ENCODE measurements around the gene SLC32A1. TPM values are rescaled to one million over a fixed set of nuclear protein-coding genes. Genes with fewer than 3 reads are reported as not detected.

Gene SLC32A1
- total and polyA plus RNA-seq, 2 of the 4 experiments (the other 2 are of a cell fraction) = not detected

DNA sequence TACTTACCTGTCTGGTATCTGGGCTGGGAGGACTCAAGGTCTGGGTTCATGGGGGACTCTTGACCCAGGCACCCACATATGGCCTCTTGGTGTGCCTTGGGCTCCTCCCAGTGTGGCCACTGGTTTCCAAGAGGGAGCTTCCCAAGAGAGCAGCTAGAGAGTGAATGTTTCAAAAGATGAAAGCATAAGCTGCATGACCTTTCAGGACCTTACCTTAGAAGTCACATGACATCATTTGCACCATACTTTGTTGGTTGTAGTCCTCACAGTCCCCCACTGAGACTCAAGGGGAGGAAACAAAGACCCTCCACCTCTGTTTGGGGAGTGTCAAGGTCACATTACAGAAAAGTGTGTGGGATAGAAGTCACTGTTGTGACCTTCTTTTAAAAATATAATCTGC, 37.9 kb downstream of the SLC32A1 start:
- no peak for TF ChIP-seq CEBPB (IDR thresholded peaks at IDR 0.05; ENCODE audit: low read depth, low read length)
- TF ChIP-seq NFE2L2 (IDR thresholded peaks at IDR 0.05; ENCODE audit: low read depth, low read length) = no peak
- no peak for TF ChIP-seq CHD1 (IDR thresholded peaks at IDR 0.05; ENCODE audit: low read depth, low read length)
- TF ChIP-seq MAFK (IDR thresholded peaks at IDR 0.05; ENCODE audit: low read depth, low read length) = no peak
- no peak for TF ChIP-seq SMC3 (IDR thresholded peaks at IDR 0.05; ENCODE audit: low read depth, low read length)
- TF ChIP-seq RCOR1 (IDR thresholded peaks at IDR 0.05; ENCODE audit: insufficient replicate concordance, low read length) = no peak
- TF ChIP-seq BHLHE40 (IDR thresholded peaks at IDR 0.05; ENCODE audit: low read depth, low read length) = no peak
- no peak overlapping the region for H4K5ac ChIP-seq (ENCODE audit: low read depth, low read length)
- no peak overlapping the region for H3K4me3 ChIP-seq (ENCODE audit: insufficient read depth, low read depth, low read length)
- no peak for ATAC-seq (ENCODE audit: low read depth)
- no TSS peak for BruUV-seq (replicated peaks)
- H2BK20ac ChIP-seq (ENCODE audit: low read depth, low read length) = no peak overlapping the region
- DNase-seq = no peak
- peaks cover 15% of the 10 kb centered on the region for H3K36me3 ChIP-seq (ENCODE audit: control insufficient read depth, insufficient read depth, low read length)
- H3K9ac ChIP-seq (ENCODE audit: low read depth, low read length) = no peak overlapping the region
- H2AK5ac ChIP-seq (ENCODE audit: low read depth, low read length) = no peak overlapping the region
- H2AFZ ChIP-seq (replicated peaks; ENCODE audit: low read length, poor library complexity) = no peak overlapping the region
- ChIA-PET CTCF (no interaction called here), POLR2A (ENCODE audit: unreplicated experiment) (no interaction called here)
- no peaks in the 10 kb centered on the region for H4K20me1 ChIP-seq (ENCODE audit: insufficient read depth, low read length)
- intact Hi-C loops (cut with micrococcal nuclease) (no loop called here), in situ Hi-C loops (cut with MboI; ENCODE audit: low sequenced_read_pairs) (loop anchor here (25.0 kb wide), 1 partner anchor 275 kb away; no protein-coding TSS in a partner anchor), dilution Hi-C loops (cut with HindIII; ENCODE audit: low sequenced_read_pairs, unreplicated experiment) (no loop called here)
- H3K4ac ChIP-seq (ENCODE audit: low read depth, low read length) = no peak overlapping the region
- H3K14ac ChIP-seq (replicated peaks; ENCODE audit: low read depth, low read length) = no peak overlapping the region
- no peak overlapping the region for H3K27ac ChIP-seq (ENCODE audit: insufficient read depth, low read length)
- H2BK5ac ChIP-seq (ENCODE audit: low read depth, low read length, poor library complexity, severe bottlenecking) = no peak overlapping the region
- H2AK9ac ChIP-seq (replicated peaks; ENCODE audit: low read depth, low read length, poor library complexity) = no peak overlapping the region
- no peak overlapping the region for H4K8ac ChIP-seq (ENCODE audit: low read depth in 2 of 2, low read length in 2 of 2)
- no peak overlapping the region for H3K23ac ChIP-seq (ENCODE audit: low read depth, low read length)
- H3K56ac ChIP-seq (ENCODE audit: extremely low read depth, insufficient read depth, low read length) = no peak overlapping the region
- no peak overlapping the region for H3K18ac ChIP-seq (ENCODE audit: low read depth, low read length)
- peaks cover 10% of the 10 kb centered on the region for H3K9me1 ChIP-seq (ENCODE audit: insufficient read depth, low read length)
- no peak overlapping the region for H2BK15ac ChIP-seq (ENCODE audit: low read depth, low read length)
- H4K91ac ChIP-seq (ENCODE audit: insufficient read depth, low read depth, low read length) = no peak overlapping the region
- H3K4me1 ChIP-seq (ENCODE audit: control insufficient read depth, insufficient read depth, low read length) = peaks cover 6% of the 10 kb centered on the region
- H3K79me1 ChIP-seq (ENCODE audit: low read depth in 1 of 2, low read length in 2 of 2) = peaks cover 0 to 4% of the 10 kb centered on the region in 2 experiments; a peak in 1 of 4 replicates
- no peaks in the 10 kb centered on the region for H3K27me3 ChIP-seq (ENCODE audit: control insufficient read depth, insufficient read depth, low read length)
- H2BK120ac ChIP-seq (ENCODE audit: low read depth, low read length) = no peak overlapping the region
- no peaks in the 10 kb centered on the region for H3K9me3 ChIP-seq (ENCODE audit: control insufficient read depth, insufficient read depth, low read length)
- H3K4me2 ChIP-seq (ENCODE audit: low read depth, low read length) = no peak overlapping the region

Data from IMR-90 (cell line).